Endothelial cell of umbilical vein (primary cell): Measurements from ENCODE around the gene PARVA. TPM values are rescaled to one million over a fixed set of nuclear protein-coding genes. Genes with fewer than 3 reads are reported as not detected.

ENCODE experiments used
- BruUV-seq: library from RNA; stranded (reverse); fragments of 400-500 nt; replicated peaks from 2 replicates; lab custom pipeline; 2021; lab: Mats Ljungman, UMichigan
- CTCF ChIA-PET: fragments of 300-600, 350-600 bp; sonication (Branson Sonifier 250); formaldehyde crosslinking; loops from one replicate; lab custom pipeline; 2021; ENCODE audit warnings: antibody characterized with exemption, inconsistent platforms; lab: Charles Lee
- POLR2A ChIA-PET: fragments of 300-600, 350-600 bp; sonication (Branson Sonifier 250); formaldehyde crosslinking; loops from one replicate; lab custom pipeline; 2021; ENCODE audit warnings: antibody characterized with exemption, inconsistent platforms; lab: Charles Lee
- DNase-seq: peaks from one replicate; pipeline ENCODE4 v3.0.0-alpha.2; 2011; ENCODE audit warnings: low read depth, low spot score
- FAIRE-seq: peaks from 2 replicates; lab custom pipeline; 2011; peaks lifted over from hg19 to GRCh38; lab: Jason Lieb, UNC
- H2AFZ ChIP-seq: 2 replicates; pipeline ENCODE4 v1.6.0; 2012; ENCODE audit warnings: low read depth, low read length, control low read depth, inconsistent platforms
- H3K27ac ChIP-seq: 2 replicates; pipeline ENCODE4 v1.5.1; 2011; ENCODE audit warnings: low read depth, mild to moderate bottlenecking, control low read depth, low read length, moderate library complexity; ENCODE audit not compliant: insufficient read depth
- H3K27me3 ChIP-seq, 2 experiments: 2 replicates each; pipeline versions ENCODE4 v1.6.0 to v1.6.1; 2011; ENCODE audit warnings: low read length in 2 of 2, mixed read lengths in 1 of 2; ENCODE audit not compliant: control insufficient read depth in 2 of 2, insufficient read depth in 2 of 2
- H3K36me3 ChIP-seq, 2 experiments: 2 replicates in 1 of 2; 3 replicates in 1 of 2; pipeline ENCODE4 v1.5.1; 2011; ENCODE audit warnings: low read length in 2 of 2, mild to moderate bottlenecking in 1 of 2, moderate library complexity in 1 of 2; ENCODE audit not compliant: control insufficient read depth in 2 of 2, insufficient read depth in 2 of 2; ENCODE audit errors: extremely low read depth in 1 of 2
- H3K4me1 ChIP-seq: 3 replicates; pipeline ENCODE4 v1.5.1; 2011; ENCODE audit warnings: mild to moderate bottlenecking, low read length; ENCODE audit not compliant: control insufficient read depth, insufficient read depth; ENCODE audit errors: extremely low read depth
- H3K4me2 ChIP-seq: 2 replicates; pipeline ENCODE4 v1.6.1; 2011; ENCODE audit warnings: low read length, control low read depth, mixed read lengths; ENCODE audit not compliant: insufficient read depth
- H3K4me3 ChIP-seq, 3 experiments: fragments of 200-600 bp in 1 of 3; sonication (generic), shearing (Covaris generic) in 1 of 3; replicated peaks in 1 of 3; 2 replicates each; pipeline ENCODE4 v1.5.1; 2011 to 2016; ENCODE audit warnings: control low read depth in 3 of 3, low read length in 3 of 3, mild to moderate bottlenecking in 2 of 3, inconsistent platforms in 1 of 3, low read depth in 1 of 3, moderate library complexity in 1 of 3; ENCODE audit not compliant: insufficient read depth in 1 of 3
- H3K79me2 ChIP-seq: 2 replicates; pipeline ENCODE4 v1.6.0; 2012; ENCODE audit warnings: low read length, inconsistent platforms; ENCODE audit not compliant: control insufficient read depth, insufficient read depth
- H3K9ac ChIP-seq: replicated peaks from 2 replicates; pipeline ENCODE3; 2011; ENCODE audit warnings: low read length, control low read depth; ENCODE audit not compliant: insufficient read depth; ENCODE audit errors: extremely low read depth
- H3K9me1 ChIP-seq: replicated peaks from 3 replicates; pipeline ENCODE4 v1.6.0; 2011; ENCODE audit warnings: mild to moderate bottlenecking, low read length; ENCODE audit not compliant: control insufficient read depth, insufficient read depth; ENCODE audit errors: extremely low read depth
- H3K9me3 ChIP-seq: replicated peaks from 2 replicates; pipeline ENCODE4 v1.5.1; 2012; ENCODE audit warnings: low read length, inconsistent platforms; ENCODE audit not compliant: control insufficient read depth, insufficient read depth
- H4K20me1 ChIP-seq: replicated peaks from 2 replicates; pipeline ENCODE3; 2011; ENCODE audit warnings: mild to moderate bottlenecking, low read length; ENCODE audit not compliant: control insufficient read depth, insufficient read depth; ENCODE audit errors: extremely low read depth
- CTCF ChIP-seq, 2 donors: IDR thresholded peaks; 1 replicate in 1 of 2; 2 replicates in 1 of 2; pipeline ENCODE4 v1.5.1; 2011; ENCODE audit warnings: low read length in 2 of 2, mild to moderate bottlenecking in 2 of 2, moderate library complexity in 2 of 2, control low read depth in 1 of 2, inconsistent platforms in 1 of 2, low read depth in 1 of 2; ENCODE audit not compliant: insufficient read depth in 1 of 2; ENCODE audit errors: extremely low read depth in 1 of 2
- EZH2 ChIP-seq: IDR thresholded peaks from 2 replicates; pipeline ENCODE4 v1.6.1; 2012; ENCODE audit warnings: borderline replicate concordance, low read depth, mild to moderate bottlenecking, moderate library complexity, low read length, inconsistent platforms; ENCODE audit not compliant: severe bottlenecking
- FOS ChIP-seq: IDR thresholded peaks from 2 replicates; pipeline ENCODE4 v1.6.1; 2011; ENCODE audit warnings: mild to moderate bottlenecking, low read length, moderate library complexity, borderline replicate concordance; ENCODE audit not compliant: insufficient read depth
- GATA2 ChIP-seq: IDR thresholded peaks from 2 replicates; pipeline ENCODE4 v1.7.0; 2011; ENCODE audit warnings: low read depth, mild to moderate bottlenecking, moderate library complexity, mixed read lengths, low read length; ENCODE audit not compliant: insufficient read length, insufficient read depth
- JUN ChIP-seq: IDR thresholded peaks from 2 replicates; pipeline ENCODE4 v1.6.1; 2011; ENCODE audit warnings: borderline replicate concordance, low read depth; ENCODE audit not compliant: insufficient read length, insufficient read depth
- MAX ChIP-seq: IDR thresholded peaks from 2 replicates; pipeline ENCODE4 v1.6.1; 2011; ENCODE audit not compliant: insufficient read depth, insufficient read length
- MYC ChIP-seq: IDR thresholded peaks from one replicate; pipeline ENCODE4 v1.6.1; 2011; ENCODE audit warnings: mild to moderate bottlenecking, low read depth, low read length
- POLR2A ChIP-seq: IDR thresholded peaks from 2 replicates; pipeline ENCODE4 v1.6.1; 2012; ENCODE audit warnings: low read depth, mild to moderate bottlenecking, control low read depth, low read length
- POLR2AphosphoS5 ChIP-seq: IDR thresholded peaks from 2 replicates; pipeline ENCODE4 v1.6.1; 2012; ENCODE audit warnings: low read depth, mild to moderate bottlenecking, control low read depth, low read length, moderate library complexity; ENCODE audit not compliant: insufficient read depth
- dilution Hi-C: fragments of 300-500 bp; cut with MboI; formaldehyde crosslinking; loops from one replicate; pipeline ENCODE4 v1.15.0; 2019; ENCODE audit warnings: low sequenced_read_pairs; ENCODE audit not compliant: extremely low pct_ligation_motif_present
- intact Hi-C: fragments of 100-400 bp; cut with micrococcal nuclease; formaldehyde crosslinking; loops from one replicate; pipeline ENCODE4 v1.10.0; 2022
- polyA plus RNA-seq, 4 experiments: library from polyadenylated mRNA; depleted of rRNA in 3 of 4; stranded (reverse) in 3 of 4; unstranded in 1 of 4; fragments of >200 nt; gene quantifications; 2 replicates each; pipeline versions ENCODE4 v1.2.1 to v1.2.3, GENCODE V29; 2011 to 2012; ENCODE audit warnings: missing spikeins in 1 of 4
- total RNA-seq: library from RNA; stranded (reverse); gene quantifications from 2 replicates; pipeline ENCODE4 v1.2.3, GENCODE V29; 2021

PARVA gene
- total and polyA plus RNA-seq, 2 donors (not counting 3 experiments of a cell fraction or from before 2014, with no cell fraction given), result 40.6 to 104 TPM

GRCh38 chr11:12537778-12538401 lies 160.5 kb downstream of the PARVA start:
- ChIA-PET POLR2A (no interaction called here), CTCF (interaction anchor here (0.9 to 1.5 kb wide), 4 partner anchors 11 to 207 kb away, joined by 3 to 5 read pairs (median 4); no protein-coding TSS in a partner anchor)
- intact Hi-C loops (loop anchor here (5.0 kb wide), 1 partner anchor 134 kb away; the partner anchor contains the start of gene TEAD1), dilution Hi-C loops (no loop called here)
- no peak for FAIRE-seq
- Histone ChIP-seq H4K20me1 (no peaks in the 10 kb centered on the region), H3K9me3 (no peaks in the 10 kb centered on the region), H3K4me2 (no peak overlapping the region), H3K9ac (no peak overlapping the region), H3K4me1 (peaks cover 11% of the 10 kb centered on the region), H3K27ac (no peak overlapping the region), H3K27me3 (no peaks in the 10 kb centered on the region), H3K36me3 (no peaks in the 10 kb centered on the region), H3K4me3 (no peak overlapping the region), H3K9me1 (no peaks in the 10 kb centered on the region), H3K79me2 (no peaks in the 10 kb centered on the region), H2AFZ (no peak overlapping the region)
- DNase-seq, result no peak
- BruUV-seq, result no TSS peak
- no peak for TF ChIP-seq JUN
- TF ChIP-seq EZH2, result no peak
- TF ChIP-seq MAX, result no peak

- Histone ChIP-seq H3K27me3 (no peaks in the 10 kb centered on the region), H3K4me2 (no peak overlapping the region), H2AFZ (peak overlapping the region; percentile 67), H3K9me3 (no peaks in the 10 kb centered on the region), H3K9me1 (no peaks in the 10 kb centered on the region), H3K27ac (peak overlapping the region; percentile 70), H4K20me1 (no peaks in the 10 kb centered on the region), H3K4me3 (no peak overlapping the region), H3K9ac (no peak overlapping the region), H3K79me2 (no peaks in the 10 kb centered on the region), H3K36me3 (no peaks in the 10 kb centered on the region), H3K4me1 (peaks cover 11% of the 10 kb centered on the region)
- DNase-seq (no peak), FAIRE-seq (no peak)
- no TSS peak for BruUV-seq
- POLR2A ChIA-PET, result interaction anchor here (0.6 kb wide), 1 partner anchor 361 kb away, joined by 3 read pairs; no protein-coding TSS in a partner anchor
- TF ChIP-seq MYC, result no peak
- no peak for TF ChIP-seq EZH2
- TF ChIP-seq POLR2A, result no peak
- no peak for TF ChIP-seq JUN
- TF ChIP-seq POLR2AphosphoS5, result no peak
- no peak for TF ChIP-seq GATA2
- TF ChIP-seq MAX, result no peak
- TF ChIP-seq CTCF (IDR thresholded peaks at IDR 0.05; ENCODE audit: extremely low read depth in 1 of 2, insufficient read depth in 1 of 2, low read depth in 1 of 2, low read length in 2 of 2), result no peak
- TF ChIP-seq FOS, result no peak
- CTCF ChIA-PET, result interaction anchor here (0.9 to 1.9 kb wide), 3 partner anchors 11 to 135 kb away, joined by 3 to 4 read pairs (median 4); partner anchors contain the start of gene TEAD1
- intact Hi-C loops (loop anchor here (5.0 kb wide), 1 partner anchor 133 kb away; the partner anchor contains the start of gene TEAD1), dilution Hi-C loops (no loop called here)
These were observed 161.6 kb downstream of the PARVA start for GRCh38 chr11:12538889-12539421.
